ENCODE results near the gene RAB37.

DNA sequence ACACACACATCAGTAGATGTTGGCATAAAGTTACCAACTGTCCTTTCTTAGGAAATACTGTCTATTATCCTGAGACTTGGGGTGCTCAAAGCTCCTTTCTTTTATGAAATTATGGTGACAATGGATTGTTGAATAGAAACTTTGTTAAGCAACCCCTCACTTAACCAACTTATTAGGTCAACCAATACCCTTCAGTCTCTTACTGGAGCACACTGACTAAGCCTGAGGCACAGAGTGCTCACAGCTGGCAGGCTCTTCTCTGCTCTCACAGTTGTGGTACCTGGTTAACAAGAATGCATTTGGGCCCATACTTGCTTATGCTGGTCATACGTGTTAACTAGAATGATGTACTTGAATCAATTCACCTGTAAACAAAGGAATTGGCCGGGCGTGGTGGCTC lies 49.2 kb upstream of the RAB37 start:
- TF ChIP-seq EZH2 (IDR thresholded peaks at IDR 0.05; ENCODE audit: borderline replicate concordance, insufficient read depth, low read length, poor library complexity, severe bottlenecking) = no peak
- TF ChIP-seq, protein P1, sequence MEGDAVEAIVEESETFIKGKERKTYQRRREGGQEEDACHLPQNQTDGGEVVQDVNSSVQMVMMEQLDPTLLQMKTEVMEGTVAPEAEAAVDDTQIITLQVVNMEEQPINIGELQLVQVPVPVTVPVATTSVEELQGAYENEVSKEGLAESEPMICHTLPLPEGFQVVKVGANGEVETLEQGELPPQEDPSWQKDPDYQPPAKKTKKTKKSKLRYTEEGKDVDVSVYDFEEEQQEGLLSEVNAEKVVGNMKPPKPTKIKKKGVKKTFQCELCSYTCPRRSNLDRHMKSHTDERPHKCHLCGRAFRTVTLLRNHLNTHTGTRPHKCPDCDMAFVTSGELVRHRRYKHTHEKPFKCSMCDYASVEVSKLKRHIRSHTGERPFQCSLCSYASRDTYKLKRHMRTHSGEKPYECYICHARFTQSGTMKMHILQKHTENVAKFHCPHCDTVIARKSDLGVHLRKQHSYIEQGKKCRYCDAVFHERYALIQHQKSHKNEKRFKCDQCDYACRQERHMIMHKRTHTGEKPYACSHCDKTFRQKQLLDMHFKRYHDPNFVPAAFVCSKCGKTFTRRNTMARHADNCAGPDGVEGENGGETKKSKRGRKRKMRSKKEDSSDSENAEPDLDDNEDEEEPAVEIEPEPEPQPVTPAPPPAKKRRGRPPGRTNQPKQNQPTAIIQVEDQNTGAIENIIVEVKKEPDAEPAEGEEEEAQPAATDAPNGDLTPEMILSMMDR (IDR thresholded peaks at IDR 0.05; ENCODE audit: poor library complexity, severe bottlenecking) = no peak
